Measurements from ENCODE around the gene SLC27A5. TPM values are rescaled to one million over a fixed set of nuclear protein-coding genes. Genes with fewer than 3 reads are reported as not detected.
A peak's percentile ranks its signal among the peaks of the same experiment; 100 is the strongest.

Gene SLC27A5
- total and polyA plus RNA-seq, 11 donors, result 1.8 to 9.1 (median 3.7) TPM

- DNase-seq (peak in 1 of 5 donors; percentile 11), ATAC-seq (no peak)
- 92 to 95% (median 94%) methylated on average over 18 of the region's 18 CpGs for WGBS, 4 donors
- Histone ChIP-seq H3K27me3 (no peaks in the 10 kb centered on the region), H3K27ac (no peak overlapping the region), H3K9me3 (no peaks in the 10 kb centered on the region), H3K36me3 (peaks cover 0 to 84% (median 74%) of the 10 kb centered on the region in 9 donors), H3K4me1 (peaks cover 5 to 42% (median 33%) of the 10 kb centered on the region in 12 donors), H3K4me3 (no peak overlapping the region)
- intact Hi-C loops (cut with DNase I), result no loop called here
- TF ChIP-seq CTCF (IDR thresholded peaks at IDR 0.05) (no peak), POLR2A (IDR thresholded peaks at IDR 0.05) (no peak)
These were observed 40.0 kb upstream of the SLC27A5 start for GRCh38 chr19:58551577-58552471.

- Histone ChIP-seq H3K9me3 (no peaks in the 10 kb centered on the region), H3K27ac (no peak overlapping the region), H3K4me1 (peaks cover 9 to 42% (median 33%) of the 10 kb centered on the region in 12 donors), H3K4me3 (no peak overlapping the region), H3K36me3 (peaks cover 0 to 82% (median 67%) of the 10 kb centered on the region in 9 donors), H3K27me3 (no peaks in the 10 kb centered on the region)
- ATAC-seq (no peak), DNase-seq (no peak)
- 36 to 61% (median 50%) methylated on average over 1 of the region's 1 CpG for WGBS, 4 donors
- intact Hi-C loops (cut with DNase I), result no loop called here
- TF ChIP-seq CTCF (IDR thresholded peaks at IDR 0.05) (no peak), POLR2A (IDR thresholded peaks at IDR 0.05) (no peak)
These were observed 39.3 kb upstream of the SLC27A5 start for GRCh38 chr19:58551123-58551497.

- Histone ChIP-seq H3K27ac (no peak overlapping the region), H3K9me3 (no peaks in the 10 kb centered on the region), H3K4me3 (no peak overlapping the region), H3K27me3 (no peaks in the 10 kb centered on the region), H3K4me1 (peaks cover 15 to 43% (median 33%) of the 10 kb centered on the region in 12 donors), H3K36me3 (peaks cover 0 to 82% (median 68%) of the 10 kb centered on the region in 9 donors)
- ATAC-seq, result no peak
- TF ChIP-seq CTCF (IDR thresholded peaks at IDR 0.05) (no peak), POLR2A (IDR thresholded peaks at IDR 0.05) (no peak)
- intact Hi-C loops (cut with DNase I), result no loop called here
- DNase-seq, result peak in 1 of 5 donors; percentile 18
- WGBS, 4 donors, result 85 to 93% (median 87%) methylated on average over 13 of the region's 13 CpGs
These were observed 38.8 kb upstream of the SLC27A5 start for GRCh38 chr19:58550362-58551122.

All from heart left ventricle (tissue), 16 donors.